AG08396 (cell line): ENCODE results near the gene TMEM176A.
A peak's percentile ranks its signal among the peaks of the same experiment; 100 is the strongest.

Source experiments
- DNase-seq: peaks from one replicate; pipeline ENCODE4 v3.0.0; 2012; ENCODE audit warnings: low spot score, mixed read lengths

Gene TMEM176A

DNA sequence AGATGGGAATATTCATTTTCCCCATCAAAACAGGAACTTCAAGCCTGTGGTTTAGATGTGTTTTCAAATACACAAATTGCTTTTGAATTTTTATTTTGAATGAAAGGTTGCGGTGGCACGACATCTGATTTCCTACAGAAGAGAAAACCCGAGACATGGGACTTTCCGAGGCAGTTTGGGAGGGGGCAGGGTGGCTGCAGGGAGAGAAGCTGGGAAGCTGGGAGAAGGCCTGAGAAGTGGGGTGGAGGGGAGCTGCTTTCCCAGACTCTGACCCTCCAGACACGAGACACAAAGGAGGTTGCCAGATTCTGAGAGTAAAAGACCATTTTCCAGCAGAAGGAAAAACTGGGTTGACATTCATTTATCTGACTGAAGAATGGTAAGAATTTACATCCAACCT lies 19.6 kb downstream of the TMEM176A start:
- no peak for DNase-seq

- no peak for DNase-seq
Observed at GRCh38 chr7:150820578-150821198, 20.1 kb downstream of the TMEM176A start.

- no peak for DNase-seq
Observed at GRCh38 chr7:150823043-150823442, 22.5 kb downstream of the TMEM176A start.

DNA sequence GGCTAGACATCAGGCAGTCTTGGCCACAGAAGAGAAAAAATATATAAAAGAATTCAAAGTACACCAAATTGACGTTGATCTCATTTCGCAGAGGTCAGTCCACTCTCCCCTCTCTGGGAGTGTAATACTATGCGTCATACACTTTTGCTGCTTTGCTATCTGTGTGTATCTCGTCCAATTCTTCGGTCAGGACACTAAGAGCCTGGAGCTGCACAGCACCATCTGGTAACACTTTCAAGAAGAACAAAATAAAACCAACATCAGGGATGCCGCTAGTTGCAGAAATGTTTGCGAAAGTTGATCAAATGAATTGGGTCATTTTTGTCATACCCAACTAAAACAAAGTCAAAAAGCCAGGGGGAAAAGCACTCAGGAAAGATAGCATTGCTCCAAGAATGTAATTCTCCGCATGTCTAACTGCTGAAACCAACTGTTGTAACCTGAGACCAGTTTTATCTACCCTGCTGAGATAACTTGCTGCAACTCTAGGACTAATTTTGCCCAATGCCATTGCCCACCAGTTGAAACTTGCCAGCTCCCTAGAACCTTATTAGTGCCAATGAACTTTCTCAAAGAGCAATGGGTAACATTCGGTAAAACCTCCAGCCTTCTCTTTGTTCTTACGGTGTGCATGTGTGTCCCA lies 23.0 kb downstream of the TMEM176A start:
- no peak for DNase-seq

DNA sequence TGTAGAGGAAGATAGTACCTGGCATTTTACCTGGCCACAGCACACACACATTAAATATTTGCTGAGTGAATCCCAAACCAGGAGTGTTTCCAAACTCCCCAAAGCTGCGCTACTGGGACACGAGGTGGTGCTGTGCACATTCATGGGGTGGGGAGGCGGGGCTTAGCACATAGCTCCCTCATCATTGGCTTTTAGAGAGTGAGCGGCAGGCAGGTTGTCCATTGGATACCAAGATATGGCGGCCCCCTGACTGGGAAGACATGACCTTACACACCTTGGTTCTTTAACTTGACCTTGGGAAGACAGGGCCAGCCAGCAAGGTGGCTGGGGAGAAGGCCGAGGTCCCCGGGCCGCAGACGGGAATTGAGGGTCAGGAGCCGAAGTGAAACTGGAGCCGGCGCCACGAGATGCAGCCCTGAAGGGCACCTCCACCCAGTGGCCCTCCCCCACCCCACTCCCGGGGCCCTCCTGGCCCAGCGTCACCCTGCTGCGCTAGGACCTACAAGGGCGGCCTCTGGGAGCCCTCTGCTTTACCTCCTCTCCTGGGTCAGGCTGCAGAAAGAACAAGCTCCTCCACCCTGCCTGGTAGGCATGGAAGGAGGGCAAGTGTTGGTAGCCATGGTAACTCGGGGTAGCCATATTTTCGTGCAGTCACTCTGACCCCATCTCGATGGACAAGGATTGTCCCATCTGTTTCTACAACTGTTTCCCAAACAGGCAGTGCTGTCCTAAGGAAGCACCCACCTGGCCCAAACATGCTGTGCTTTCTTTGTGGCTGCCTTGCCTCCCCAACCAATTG lies 24.0 kb downstream of the TMEM176A start:
- DNase-seq = no peak

- no peak for DNase-seq
Observed at GRCh38 chr7:150826061-150826849, 25.7 kb downstream of the TMEM176A start.

DNA sequence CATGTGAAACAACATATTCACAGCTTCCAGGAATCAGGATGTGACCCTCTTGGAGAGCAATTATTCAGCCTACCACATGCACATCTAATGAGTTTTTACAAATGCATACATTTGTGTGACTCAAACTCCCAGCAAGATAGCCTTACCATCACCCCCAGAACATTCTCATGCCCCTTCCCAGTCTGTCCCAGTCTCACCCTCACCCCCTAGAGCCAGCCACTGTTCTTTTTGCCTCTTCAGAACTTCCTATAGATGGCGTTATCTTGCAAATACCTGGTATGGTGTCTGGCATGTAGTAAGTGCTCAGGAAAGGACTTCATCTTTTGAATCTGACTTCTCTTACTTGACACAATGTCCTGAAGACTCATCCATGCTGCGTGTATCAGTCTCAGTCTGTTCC lies 27.8 kb downstream of the TMEM176A start:
- no peak for DNase-seq

DNA sequence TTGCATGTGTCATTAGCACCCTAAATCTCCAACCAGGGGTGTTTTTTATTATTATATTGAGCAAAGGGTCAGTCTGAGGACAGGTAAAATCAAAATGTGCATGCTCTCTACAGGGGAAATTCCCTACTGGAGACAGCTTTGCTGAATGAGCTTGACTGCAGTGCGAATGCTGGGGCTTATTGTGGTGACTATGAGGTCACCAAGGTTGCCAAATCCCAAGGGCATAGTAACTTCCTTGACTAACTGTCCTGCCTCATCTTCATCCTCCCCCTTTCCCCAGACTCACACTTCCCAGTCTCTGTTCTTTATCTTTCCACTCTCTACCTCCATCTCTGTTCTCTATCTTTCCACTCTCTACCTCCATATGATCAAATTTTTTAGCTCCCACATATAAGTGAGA lies 28.9 kb downstream of the TMEM176A start:
- DNase-seq = no peak

GRCh38 chr7:150830937-150831336 lies 30.4 kb downstream of the TMEM176A start:
- no peak for DNase-seq

- DNase-seq = no peak
Observed at GRCh38 chr7:150831851-150832250, 31.3 kb downstream of the TMEM176A start.

GRCh38 chr7:150835019-150835418 lies 34.5 kb downstream of the TMEM176A start:
- no peak for DNase-seq

DNA sequence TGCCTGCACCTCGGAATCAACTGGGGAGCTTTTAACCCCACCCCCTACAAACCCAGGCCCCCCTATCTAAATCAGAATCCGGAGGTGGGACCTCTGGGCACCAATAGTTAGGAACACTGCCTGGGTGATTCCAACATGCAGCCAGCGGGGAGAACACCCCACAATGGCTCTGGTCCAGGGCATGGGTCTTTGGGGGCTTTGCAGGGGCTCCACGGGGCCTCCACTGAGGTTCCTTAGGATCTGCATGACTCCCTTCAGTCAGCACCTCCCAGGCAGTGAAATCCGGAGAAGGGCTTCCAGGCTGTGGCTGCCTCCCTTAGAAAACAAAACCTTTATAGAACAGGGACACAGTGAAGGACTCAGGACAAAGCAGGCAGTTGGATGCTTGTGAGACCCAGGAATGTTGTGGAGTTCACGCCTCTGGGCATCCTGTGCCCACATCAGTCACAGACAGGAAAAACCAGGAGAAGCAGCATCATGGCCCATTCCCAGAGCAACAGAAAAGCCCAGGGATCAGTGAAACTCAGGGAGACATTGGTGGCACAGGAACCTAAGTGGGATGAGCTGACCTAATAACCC lies 35.2 kb downstream of the TMEM176A start:
- no peak for DNase-seq

DNA sequence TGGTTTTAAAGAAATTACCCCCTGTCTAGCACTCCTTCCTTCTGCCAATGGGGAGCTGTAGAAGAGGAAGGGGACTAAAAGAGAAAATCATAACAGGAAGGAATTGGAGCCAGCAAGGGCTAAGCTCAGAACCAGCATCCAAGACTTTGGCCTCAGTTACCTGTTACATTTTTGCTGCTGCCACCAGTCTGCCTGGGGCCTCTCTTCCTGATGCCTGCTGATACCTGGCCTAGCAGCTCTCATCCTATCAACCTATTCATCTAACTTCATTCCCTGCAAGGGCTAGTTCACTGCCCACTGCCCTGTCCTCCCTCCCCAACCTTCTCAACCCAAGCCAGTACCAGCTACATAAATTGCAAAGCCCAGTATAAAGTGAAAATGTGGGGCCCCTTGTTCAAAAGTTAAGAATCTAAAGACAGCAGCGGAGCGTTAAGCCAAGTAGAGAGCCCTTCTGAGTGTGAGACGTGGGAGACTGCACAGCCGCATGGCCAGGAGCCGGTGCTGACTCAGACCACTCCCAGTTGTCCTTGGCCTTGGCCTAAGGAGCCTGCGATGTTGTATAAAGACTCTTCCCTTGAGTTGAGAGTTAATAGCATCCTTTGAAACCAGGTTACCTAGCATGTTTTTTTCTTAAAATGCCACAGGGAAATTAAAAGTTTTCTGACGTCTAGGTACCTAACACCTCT lies 38.5 kb downstream of the TMEM176A start:
- no peak for DNase-seq

DNA sequence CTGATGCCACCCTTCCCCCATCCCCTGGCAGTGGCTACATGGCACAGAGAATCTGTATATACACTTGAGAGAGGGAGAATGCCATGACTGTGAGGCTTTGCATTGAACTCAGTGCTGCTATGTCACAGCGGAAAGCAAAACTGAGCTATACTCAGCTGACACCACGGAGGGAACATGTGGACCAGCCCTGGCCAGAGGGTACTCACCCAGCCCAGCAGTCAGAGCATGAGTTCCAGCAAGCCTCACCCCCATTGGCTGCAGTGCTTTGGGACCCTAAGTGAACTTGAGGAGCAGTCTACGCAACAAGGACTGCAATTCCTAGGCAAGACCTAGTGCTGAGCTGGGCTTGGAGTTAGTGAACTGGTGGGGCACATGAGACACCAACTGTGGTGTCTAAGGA lies 41.4 kb downstream of the TMEM176A start:
- DNase-seq = no peak

GRCh38 chr7:150842716-150843115 lies 42.1 kb downstream of the TMEM176A start:
- no peak for DNase-seq

DNA sequence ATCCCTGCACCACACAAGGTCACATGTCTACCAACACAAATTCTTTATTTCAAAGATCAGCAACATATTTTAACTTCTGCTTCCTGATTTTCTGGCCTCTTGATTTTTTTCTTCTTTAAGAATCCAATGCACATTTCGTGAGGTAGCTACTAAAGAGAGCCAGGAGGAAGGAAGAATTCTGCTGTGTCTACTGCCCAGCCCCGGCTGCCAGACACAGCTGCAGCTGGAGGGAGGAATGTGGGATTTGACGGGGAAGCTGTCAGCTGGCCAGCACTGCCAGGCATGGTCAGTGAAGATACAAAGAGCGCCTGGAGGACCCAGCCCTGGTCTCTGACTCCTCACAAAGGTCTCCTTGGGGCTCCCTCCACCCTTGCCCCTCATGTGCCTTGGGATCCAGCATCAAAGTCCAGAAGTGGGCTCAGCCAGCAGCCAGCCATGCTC lies 44.9 kb downstream of the TMEM176A start:
- peak; percentile 50 for DNase-seq

DNA sequence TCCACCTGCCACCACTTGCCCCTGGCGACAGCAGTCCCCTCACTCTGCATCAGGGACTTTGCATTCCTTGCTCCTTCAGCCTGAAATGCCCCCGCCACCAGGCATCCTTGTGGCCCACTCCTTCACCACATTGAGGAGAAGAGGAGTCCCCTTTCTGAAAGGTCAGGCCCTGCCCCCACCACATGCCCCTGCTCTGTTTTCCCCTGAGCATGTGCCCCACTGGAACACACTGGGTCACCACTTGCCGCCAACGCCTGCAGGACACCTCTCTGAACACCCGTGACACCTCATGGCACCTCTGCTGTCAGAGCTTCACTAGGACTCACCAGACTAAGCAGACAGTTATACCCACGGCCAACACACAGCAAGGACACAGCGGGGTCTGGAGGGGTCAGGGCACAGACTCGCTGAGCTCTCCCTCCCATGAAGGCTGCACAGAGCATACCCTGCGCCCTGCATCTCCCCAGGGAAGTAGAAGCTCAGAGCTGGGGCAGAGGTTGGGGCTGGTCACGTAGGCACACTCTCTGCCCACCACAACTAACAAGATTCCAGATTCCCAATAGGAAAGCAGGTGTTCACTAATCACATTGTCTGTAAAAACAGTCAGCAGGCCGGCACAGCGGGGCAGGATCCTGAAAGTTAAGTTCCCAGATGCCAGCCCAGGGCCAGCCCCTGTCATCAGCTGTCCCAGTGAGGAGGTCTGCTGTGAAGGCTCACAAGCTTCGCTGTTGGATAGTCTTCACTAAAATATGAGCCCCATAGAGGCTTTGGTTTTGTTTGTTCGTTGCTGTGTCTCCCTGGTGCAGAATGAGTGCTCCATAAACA lies 45.9 kb downstream of the TMEM176A start:
- no peak for DNase-seq

- no peak for DNase-seq
Observed at GRCh38 chr7:150847536-150847935, 47.0 kb downstream of the TMEM176A start.

DNA sequence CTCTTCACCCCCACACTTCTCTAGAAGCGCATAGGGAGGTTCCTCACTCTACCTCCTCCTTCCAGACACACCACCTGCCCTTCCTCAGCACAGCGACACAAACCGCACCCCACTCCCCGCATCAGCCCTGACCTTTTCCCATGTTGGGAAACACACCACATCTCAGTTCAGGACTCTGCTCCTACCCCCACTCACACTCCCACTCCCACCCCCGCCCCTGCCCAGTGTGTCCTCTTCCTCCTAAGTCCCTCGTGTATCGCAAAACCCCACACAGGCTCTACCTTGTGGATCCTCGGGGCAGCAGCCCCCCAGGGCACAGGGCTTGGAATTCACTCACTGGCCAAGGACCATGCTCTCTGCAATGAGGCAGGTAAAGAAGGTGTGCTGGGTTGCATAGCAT lies 47.5 kb downstream of the TMEM176A start:
- DNase-seq = no peak

DNA sequence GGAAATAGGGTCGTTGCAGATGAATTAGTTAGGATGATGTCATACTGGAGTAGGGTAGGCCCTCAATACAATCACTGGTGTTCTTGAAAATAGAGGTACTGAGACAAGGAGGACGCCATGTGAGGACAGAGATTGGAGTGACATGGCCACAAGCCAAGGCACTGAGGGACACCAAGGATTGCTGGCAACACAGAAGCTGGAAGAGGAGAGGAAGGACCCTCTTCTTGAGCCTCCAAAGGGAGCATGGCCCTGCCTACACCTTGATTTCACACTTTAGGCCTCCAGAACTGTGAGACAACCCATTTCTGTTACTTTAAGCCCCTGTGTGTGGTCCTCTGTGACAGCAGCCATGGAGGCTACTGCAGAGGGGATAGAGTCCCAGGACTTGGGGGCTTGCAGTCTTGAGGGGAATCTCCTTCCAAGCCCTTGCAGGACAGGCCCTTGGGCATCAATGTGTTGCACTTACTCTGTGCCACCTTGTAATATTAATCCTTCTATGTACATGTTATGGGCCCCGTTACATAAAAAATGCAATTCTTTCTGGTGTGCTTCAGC lies 48.1 kb downstream of the TMEM176A start:
- no peak for DNase-seq
